ENCODE measurements around the gene KAT2A. TPM values are rescaled to one million over a fixed set of nuclear protein-coding genes. Genes with fewer than 3 reads are reported as not detected.

The KAT2A gene
- total RNA-seq, 1 experiment from 2014 or later, result 43.5 TPM

DNA sequence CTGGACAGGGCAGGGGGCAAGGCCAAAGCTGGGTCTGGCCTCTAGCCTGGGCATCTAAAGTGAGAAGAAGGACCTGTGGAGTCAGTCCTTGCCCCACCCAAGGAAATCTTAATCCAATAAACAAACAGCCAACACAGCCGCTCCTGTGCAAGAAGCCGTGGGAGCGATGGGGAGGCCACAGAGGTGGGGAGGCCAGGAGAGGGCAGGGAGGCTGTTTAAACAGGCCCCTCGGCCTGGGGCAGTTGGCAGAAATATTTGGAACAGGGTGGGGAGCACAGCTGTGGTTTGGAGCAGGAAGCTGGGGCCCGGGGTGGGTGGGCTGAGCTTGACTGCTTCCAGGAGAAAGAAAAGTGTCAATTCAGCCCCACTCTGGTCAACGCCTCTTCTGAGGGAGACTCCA is 28.2 kb downstream of the KAT2A start:
- H3K4me1 Mint-ChIP-seq, result peaks cover 20 to 39% of the 10 kb centered on the region in 2 experiments
- Histone ChIP-seq H3K14ac (ENCODE audit: insufficient read depth, low read length) (no peak overlapping the region), H3K56ac (ENCODE audit: insufficient read length, low read depth, low read length) (no peak overlapping the region), H2AFZ (ENCODE audit: low read length) (no peak overlapping the region), H3K79me1 (ENCODE audit: insufficient read depth, low read depth, low read length, poor library complexity, severe bottlenecking) (no peaks in the 10 kb centered on the region), H4K20me1 (ENCODE audit: control insufficient read depth, insufficient read depth, insufficient read length) (no peaks in the 10 kb centered on the region), H4K5ac (ENCODE audit: insufficient read length, low read depth, low read length) (no peak overlapping the region), H2BK15ac (ENCODE audit: low read depth, low read length) (no peak overlapping the region), H2AK5ac (ENCODE audit: insufficient read length, low read length) (no peak overlapping the region), H4K8ac (replicated peaks; ENCODE audit: insufficient read length, low read depth, low read length) (no peak overlapping the region), H2BK12ac (ENCODE audit: insufficient read length, low read depth, low read length) (no peak overlapping the region), H4K91ac (ENCODE audit: insufficient read length, low read depth, low read length) (no peak overlapping the region), H3K18ac (ENCODE audit: insufficient read length, low read depth, low read length) (no peak overlapping the region), H3K23me2 (ENCODE audit: insufficient read length, low read depth, low read length, poor library complexity, severe bottlenecking) (peaks cover 6% of the 10 kb centered on the region), H2BK120ac (ENCODE audit: low read depth, low read length, poor library complexity, severe bottlenecking) (no peak overlapping the region), H3K9ac (ENCODE audit: extremely low read depth, insufficient read length, low read length) (no peak overlapping the region), H3T11ph (ENCODE audit: low read length) (no peak overlapping the region), H3K4me1 (ENCODE audit: insufficient read depth, low read length) (no peaks in the 10 kb centered on the region), H3K27me3 (ENCODE audit: insufficient read depth, low read length) (peaks cover 11% of the 10 kb centered on the region; the same call in 1 of the 2 replicates), H3K9me3 (ENCODE audit: control insufficient read depth, low read depth, low read length) (no peaks in the 10 kb centered on the region), H3K27ac (ENCODE audit: insufficient read length, low read depth, low read length) (no peak overlapping the region), H3K4ac (ENCODE audit: low read depth, low read length) (no peak overlapping the region), H3K79me2 (ENCODE audit: insufficient read depth, low read length) (no peaks in the 10 kb centered on the region), H2BK20ac (ENCODE audit: low read depth, low read length, poor library complexity, severe bottlenecking) (no peak overlapping the region), H3K23ac (ENCODE audit: insufficient read length, low read depth, low read length) (no peak overlapping the region), H3K4me2 (ENCODE audit: insufficient read depth, insufficient read length, low read length) (no peak overlapping the region), H2BK5ac (ENCODE audit: insufficient read length, low read length) (no peak overlapping the region)
- peaks cover 33% of the 10 kb centered on the region for H3K27me3 Mint-ChIP-seq (ENCODE audit: low read depth)
- H3K27ac Mint-ChIP-seq, result no peak overlapping the region
- DNase-seq, result no peak
- no peaks in the 10 kb centered on the region for H3K9me3 Mint-ChIP-seq
- WGBS (ENCODE audit: extremely low coverage, insufficient read length, low lambda C conversion rate), result no CpG with 5 or more reads among the region's 6 CpGs
- H3K36me3 Mint-ChIP-seq (ENCODE audit: insufficient read depth in 1 of 3, low read depth in 3 of 3), result no peaks in the 10 kb centered on the region
- TF ChIP-seq, protein P1, sequence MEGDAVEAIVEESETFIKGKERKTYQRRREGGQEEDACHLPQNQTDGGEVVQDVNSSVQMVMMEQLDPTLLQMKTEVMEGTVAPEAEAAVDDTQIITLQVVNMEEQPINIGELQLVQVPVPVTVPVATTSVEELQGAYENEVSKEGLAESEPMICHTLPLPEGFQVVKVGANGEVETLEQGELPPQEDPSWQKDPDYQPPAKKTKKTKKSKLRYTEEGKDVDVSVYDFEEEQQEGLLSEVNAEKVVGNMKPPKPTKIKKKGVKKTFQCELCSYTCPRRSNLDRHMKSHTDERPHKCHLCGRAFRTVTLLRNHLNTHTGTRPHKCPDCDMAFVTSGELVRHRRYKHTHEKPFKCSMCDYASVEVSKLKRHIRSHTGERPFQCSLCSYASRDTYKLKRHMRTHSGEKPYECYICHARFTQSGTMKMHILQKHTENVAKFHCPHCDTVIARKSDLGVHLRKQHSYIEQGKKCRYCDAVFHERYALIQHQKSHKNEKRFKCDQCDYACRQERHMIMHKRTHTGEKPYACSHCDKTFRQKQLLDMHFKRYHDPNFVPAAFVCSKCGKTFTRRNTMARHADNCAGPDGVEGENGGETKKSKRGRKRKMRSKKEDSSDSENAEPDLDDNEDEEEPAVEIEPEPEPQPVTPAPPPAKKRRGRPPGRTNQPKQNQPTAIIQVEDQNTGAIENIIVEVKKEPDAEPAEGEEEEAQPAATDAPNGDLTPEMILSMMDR (conservative IDR thresholded peaks at IDR 0.05), result no peak
- H3K4me3 Mint-ChIP-seq, result no peak overlapping the region
